GM19372 (cell line): ENCODE results near the gene XPO1.
A peak's percentile ranks its signal among the peaks of the same experiment; 100 is the strongest.
"Not testable (repeated sequence)": the region's sequence is repeated elsewhere in the genome, so short reads cannot be mapped to it uniquely, and the experiment has no call there.

Experiments used
- ATAC-seq: cut with Tn5 transposase; IDR thresholded peaks from one replicate; pipeline ENCODE4 v1.9.1; 2021; ENCODE audit warnings: mild to moderate bottlenecking, low read depth, moderate library complexity; ENCODE audit not compliant: unreplicated experiment

XPO1 gene

DNA sequence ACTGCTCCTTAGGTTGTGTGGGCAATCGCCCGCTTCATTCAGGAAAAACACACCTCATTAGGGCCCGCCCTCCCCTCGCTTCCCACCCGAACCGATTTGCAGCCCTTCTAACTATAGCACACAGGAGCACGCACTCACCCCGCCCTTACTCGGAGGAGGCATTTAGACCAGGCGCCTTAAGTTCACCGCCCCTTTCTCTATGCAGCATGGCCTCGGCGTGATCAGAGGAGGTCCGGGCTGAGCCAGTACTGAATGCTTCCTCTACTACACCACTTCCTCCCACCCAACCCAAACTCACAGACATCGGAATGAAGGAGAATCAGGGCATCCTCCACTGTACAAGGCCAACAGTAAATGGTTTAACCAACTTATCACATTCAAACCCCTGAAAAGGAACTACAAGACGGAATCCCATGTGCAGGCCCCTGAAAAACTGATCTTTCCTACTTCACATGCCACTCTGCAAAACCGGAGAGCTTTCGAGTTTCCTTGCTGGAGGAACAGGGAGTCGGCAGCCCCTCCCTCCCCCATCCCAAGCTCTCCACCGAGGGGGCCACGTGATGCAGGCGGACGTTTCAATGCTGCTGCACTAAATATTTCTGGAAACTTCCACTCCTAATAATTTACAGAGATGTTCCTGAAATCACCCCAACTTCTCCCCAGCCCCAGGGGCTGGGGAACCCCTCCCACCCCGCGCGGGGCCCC lies 1.4 kb downstream of the XPO1 start:
- ATAC-seq: peak; percentile 45

DNA sequence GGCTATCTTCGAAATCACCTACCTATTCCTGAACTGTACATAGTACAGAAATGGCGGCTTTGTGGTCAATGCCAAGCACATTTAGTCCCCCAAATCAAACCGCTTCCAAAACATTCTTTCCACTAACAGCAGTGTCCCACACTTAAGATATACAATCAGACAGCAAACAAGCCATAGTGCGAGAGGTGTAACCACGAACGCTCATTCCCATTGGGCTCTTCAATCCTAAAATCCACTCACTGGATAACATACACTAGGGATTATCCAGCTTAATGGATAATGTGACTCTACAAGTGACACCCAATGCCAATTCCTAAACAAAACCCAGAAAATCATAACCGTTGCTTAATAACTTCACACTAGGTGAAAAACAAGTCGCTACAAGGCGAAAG lies 2.0 kb downstream of the XPO1 start:
- ATAC-seq: no peak

DNA sequence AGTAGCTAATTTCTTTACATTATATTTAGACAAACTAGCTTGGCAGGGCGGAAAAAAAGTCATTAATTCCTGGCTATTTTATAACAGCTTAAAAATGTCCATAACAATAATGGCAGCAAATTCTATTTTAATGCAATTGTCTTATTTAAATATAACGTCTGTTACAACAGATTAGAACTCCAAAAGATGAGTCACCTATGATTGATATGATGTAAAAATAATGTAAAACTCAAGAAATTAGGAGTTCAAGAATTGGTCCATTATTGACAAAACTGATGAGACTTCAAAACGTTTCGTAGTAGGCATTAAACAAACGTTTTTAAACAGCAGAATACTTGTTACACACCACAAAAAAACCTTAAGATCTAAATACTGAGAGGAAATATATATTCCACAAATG lies 2.7 kb downstream of the XPO1 start:
- no peak for ATAC-seq

- ATAC-seq: no peak
These were observed 3.2 kb downstream of the XPO1 start for GRCh38 chr2:61534926-61535325.

GRCh38 chr2:61530749-61531148 lies 7.4 kb downstream of the XPO1 start:
- no peak for ATAC-seq

DNA sequence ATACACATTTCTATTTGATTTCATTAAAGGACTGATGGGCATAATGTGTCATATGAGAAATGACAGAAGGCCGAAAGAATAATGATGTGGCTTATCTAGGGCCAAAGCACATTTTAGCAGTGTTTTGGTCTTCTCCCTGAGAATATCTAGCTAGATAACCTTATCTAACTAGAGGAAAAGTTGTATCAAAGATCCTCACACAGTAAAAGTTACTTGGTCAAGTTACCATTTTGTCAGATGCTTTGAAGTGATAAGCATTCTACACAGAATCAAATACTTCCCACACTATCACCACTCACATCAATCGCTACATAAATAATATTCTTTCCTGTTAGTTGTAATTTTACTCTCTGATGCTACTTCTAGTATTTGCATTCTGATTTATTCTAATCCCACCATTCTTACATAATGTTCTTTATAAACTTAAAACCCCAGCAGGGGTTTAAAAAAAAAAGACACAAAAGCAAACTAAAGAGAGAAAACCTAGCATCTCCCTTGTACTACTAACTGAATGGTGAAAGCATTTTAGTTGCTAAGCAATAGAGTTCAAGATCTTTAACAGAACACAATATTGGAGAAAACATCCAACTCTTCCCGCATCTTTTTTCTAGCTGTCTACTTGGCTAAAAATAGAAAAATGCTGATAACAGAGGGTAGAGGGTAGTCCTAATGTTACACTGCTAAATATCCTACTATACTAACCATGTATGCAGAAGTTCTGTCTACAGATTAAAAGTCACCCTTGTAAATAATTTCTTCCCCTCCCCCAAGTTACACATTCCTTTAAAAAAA lies 8.0 kb downstream of the XPO1 start:
- ATAC-seq: no peak

DNA sequence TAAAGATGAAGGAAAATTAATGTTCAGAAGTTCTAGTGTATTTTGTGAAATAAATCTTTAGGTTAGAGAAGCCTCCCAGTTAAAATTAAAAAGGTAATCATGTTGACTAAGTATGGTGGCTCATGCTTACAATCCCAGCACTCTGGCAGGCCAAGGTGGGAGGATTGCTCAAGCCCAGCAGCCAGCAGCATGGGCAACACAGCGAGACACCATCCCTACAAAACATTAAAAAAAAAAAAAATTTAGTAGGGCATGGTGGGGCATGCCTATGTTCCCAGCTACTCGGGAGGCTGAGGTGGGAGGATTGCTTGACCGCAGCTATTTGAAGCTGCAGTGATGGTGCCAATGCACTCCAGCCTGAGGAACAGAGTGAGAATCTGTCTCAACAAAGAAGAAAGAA lies 17.9 kb downstream of the XPO1 start:
- no peak for ATAC-seq

- ATAC-seq: no peak
These were observed 25.3 kb downstream of the XPO1 start for GRCh38 chr2:61512768-61513398.

- no peak for ATAC-seq
These were observed 27.2 kb downstream of the XPO1 start for GRCh38 chr2:61510674-61511671.

- ATAC-seq: no peak
These were observed 33.2 kb downstream of the XPO1 start for GRCh38 chr2:61504949-61505348.

DNA sequence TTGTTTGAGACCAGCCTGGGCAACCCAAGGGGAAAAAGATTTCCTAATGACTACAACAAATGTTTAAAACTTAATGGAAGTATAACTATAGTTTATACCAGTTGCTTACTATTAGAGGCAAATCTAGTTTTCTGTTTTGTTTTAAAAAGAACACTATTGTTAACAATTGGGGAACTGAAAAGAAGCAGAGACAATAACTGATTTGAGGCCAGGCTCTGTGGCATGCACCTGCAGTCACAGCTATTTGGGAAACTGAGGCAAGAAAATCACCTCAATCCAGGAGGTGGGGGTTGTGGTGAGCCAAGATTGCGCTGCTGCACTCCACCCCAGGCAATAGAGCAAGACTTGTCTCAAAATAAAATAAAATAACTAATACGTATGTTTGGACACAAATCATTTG lies 39.1 kb downstream of the XPO1 start:
- ATAC-seq: no peak

DNA sequence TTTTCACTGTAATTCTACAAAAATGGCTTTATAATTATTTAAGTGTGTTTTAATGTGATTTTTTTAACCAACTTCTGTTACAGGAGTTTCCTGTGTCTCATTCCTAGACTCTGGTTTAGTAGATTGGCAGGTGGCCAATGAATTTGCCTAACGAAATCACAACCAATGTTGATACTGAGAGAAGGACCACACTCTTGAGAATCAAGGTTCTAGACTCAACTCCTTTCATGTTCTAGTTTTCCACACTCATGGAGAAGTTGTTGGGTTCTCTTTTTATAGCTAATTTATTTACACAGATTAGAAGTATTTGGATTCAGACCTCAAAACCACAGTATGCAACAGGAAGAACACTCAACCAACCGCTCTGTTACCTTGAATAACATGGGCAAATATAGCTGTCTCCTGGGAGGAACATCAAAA lies 44.6 kb downstream of the XPO1 start:
- ATAC-seq: no peak

- no peak for ATAC-seq
These were observed 45.7 kb downstream of the XPO1 start for GRCh38 chr2:61492476-61492875.

DNA sequence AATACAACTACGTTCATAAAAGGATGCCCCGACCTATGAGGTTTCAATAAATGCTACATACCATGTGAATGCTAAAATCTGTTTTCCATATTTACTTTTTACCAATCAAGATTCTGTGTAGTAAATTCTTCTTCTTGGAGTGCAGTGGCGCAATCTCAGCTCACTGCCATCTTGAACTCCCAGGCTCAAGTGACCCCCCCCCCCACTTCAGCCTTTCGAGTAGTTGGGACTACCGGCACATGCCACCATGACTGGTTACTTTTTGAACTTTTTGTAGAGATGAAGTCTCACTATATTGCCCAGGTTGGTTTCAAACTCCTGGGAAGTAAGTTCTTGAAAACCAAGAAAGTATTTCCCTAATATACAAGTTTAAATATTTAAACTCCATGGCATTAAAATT lies 52.9 kb downstream of the XPO1 start:
- ATAC-seq: no peak

GRCh38 chr2:61478086-61478485 lies 60.1 kb downstream of the XPO1 start:
- ATAC-seq: no peak

DNA sequence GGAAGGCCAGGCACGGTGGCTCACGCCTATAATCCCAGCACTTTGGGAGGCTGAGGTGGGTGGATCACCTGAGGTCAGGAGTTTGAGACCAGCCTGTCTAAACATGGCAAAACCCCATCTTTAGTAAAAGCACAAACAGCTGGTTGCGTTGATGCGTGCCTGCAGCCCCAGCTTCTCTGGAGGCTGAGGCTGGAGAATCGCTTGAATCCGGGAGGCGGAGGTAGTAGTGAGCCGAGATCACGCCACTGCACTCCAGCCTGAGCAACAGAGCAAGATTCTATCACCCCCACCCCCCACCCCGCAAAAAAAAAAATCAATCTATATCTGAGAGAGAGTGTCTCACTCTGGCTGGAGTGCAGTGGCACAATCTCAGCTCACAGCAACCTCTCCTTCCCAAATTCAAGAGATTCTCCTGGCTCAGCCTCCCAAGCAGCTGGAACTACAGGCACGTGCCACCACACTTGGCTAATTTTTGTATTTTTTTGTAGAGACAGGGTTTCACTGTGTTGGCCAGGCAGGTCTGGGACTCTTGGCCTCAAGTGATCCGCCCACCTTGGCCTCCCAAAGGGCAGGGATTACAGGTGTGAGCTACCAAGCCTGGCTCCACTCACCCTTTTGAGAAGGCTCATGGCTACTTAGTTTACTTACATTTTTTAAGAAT lies 61.1 kb downstream of the XPO1 start:
- ATAC-seq: not testable (repeated sequence)

DNA sequence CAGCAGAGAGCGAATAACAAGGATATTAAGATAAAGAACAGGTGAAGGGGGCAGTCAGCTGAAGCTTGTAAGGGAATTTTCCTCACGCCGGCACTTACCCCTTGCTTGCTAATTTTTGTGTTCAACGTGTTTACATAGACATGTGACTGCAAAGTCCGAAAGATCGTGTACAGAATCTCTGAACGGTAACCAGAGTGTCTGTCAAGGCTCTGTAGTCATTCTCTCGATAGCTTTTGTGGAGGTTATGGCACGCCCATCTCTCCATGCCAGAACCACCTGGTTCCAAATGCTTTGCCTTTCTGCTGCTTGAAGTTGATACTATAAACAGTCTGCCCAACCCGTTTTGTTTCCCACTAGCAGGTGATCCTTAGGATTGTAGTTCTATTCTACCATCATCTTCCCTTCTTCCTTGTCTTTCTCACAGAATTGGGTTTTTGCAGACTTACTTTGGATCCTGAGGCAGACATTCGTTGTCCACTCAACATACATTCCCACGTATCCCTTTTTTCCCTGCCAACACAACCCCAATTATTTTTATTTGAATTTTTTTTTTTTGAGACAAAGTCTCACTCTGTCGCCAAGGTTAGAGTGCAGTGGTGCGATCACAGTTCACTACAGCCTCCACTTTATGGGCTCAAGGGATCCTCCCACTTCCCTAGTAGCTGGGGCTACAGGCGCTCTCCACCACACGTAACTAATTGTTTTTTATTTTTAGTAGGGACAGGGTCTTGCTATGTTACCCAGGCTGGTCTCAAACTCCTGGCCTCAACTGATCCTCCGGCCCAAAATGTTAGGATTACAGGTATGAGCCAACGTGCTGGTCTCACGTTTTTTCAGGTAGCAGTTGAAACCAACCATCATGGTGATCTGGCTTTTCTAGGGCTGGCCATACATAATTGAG lies 66.0 kb downstream of the XPO1 start:
- no peak for ATAC-seq

DNA sequence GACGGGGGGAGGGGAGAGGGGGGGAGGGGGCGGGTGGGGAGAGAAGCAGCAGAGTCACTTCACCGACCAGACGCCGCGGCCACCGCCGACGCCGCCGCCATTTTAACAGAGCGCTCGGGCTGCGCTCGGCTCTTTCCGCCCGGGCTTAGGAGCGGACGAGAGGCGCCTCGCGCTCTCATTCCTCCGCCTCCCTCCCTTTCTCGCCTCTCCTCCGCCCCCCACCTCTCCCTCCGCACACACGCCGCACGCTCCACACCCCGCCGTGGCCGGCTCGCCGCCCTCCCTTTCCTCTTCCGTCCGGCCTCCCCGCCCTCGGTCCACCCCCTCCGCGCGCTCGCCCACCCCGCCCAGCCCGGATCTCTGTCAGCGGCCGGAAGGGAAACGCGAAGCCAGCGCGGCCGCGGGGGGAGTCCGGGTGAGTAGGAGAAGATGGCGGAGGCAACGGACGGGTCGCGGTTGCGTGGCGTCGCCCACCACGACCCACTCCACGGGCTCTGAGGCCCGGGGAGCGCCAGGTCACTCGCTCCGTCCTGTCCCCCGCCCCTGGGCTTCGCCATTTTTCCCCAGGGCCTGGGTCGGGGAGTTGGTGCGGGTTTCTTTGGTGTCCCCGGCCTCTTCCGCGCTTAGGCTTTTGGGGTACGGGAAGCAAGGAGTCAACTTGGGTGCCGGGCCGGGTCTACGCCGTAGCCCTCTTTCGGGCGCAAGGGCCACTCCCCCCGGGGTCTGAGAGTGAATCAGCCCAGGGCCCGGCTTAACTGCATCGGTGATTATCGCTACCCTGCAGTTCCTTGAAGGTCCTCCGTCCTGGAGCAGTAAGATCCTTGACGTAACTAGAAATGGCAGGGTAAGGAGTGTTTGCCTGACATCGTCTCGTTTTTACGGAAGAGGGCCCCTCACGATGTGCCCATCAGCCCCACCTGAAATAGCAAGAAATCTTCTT lies 66.9 kb downstream of the XPO1 start, which contains the start of gene USP34:
Gene USP34, minus strand, starts transcription at position 123 of the 940 bp plus-strand sequence. CDS start 395 bp downstream, outside the sequence.
- ATAC-seq: peak; percentile 74
